ENCODE measurements around the gene KRABD2.
"Not testable (repeated sequence)": the region's sequence is repeated elsewhere in the genome, so short reads cannot be mapped to it uniquely, and the experiment has no call there.

Gene KRABD2

DNA sequence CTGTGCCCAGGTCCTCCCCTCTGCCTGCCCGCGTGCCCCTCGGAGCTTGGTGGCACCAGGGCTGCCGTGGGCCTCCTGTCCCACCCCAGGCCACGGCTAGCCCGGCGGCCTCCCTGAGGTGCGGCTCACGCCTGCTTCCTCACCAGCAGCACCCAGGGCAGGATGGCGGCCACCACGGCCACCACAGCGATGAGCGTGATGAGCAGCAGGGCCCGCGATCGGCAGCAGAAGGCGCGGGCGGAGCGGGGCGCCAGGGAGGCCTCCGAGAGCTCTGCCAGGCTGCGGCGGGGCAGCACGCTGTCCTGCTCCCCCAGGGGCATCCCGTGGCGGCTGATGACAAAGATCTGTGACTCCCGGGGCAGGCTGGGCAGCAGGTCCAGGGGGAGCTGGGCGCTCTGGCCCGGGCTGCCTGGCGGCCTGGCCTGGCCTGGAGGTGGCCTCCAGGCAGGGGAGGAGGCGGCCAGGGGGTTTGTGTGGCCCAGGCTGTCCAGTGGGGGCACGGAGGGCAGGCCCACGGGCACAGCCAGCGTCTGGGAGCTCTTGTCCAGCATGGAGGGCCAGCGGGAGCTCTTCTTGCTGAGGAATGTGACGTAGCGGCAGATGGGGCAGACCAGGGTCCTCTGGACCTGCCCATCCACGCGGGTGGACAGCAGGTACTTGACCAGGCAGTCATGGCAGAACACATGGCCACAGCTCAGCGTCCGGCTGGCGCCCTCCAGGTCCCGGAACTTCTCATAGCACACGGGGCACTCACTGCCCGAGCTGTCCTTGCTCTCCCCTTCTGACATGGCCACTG, 16.4 kb upstream of the KRABD2 start:
- no peak for DNase-seq (ENCODE audit: low read depth)

DNA sequence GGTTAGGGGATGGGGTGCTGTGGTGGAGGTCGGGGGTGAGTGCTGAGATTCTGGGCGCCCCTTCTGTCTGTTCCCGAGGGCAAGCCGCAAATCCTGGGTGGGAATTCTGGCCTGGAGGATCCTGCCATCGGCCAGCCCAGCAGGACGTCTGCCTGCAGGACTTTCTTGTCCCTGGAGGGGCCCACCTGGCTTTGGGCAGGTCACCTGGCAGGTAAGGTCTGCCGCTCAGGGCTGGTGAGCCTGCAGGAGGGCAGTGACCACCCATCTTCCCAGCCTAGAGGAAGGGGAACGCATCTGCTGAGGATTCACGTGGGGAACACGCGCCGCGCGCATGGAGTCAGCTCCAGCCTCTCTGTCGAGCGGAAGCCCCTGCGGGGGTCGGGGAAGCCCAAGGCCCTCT, 15.8 kb upstream of the KRABD2 start:
- no peak for DNase-seq (ENCODE audit: low read depth)

DNA sequence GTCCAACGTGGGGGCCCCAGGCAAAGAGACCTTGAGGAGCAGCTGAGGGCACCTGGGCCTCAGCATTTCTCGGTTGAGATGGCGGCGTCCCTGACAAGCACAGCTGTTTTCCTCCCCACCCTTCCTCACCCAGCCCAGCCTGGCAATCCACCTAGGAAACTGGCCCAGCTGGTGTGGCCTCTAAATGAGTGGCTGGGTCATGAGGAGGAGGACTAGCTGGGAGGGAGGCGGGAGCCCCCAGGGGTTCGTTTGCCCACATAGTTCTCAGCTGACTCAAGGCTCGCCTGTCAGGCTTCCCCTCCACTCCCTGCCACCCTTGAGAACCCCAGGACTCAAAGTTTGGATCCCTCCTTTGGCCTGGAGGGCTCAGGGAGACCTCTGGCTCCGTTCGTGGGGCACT, 15.2 kb upstream of the KRABD2 start:
- peak; percentile 18 for DNase-seq (ENCODE audit: low read depth)

DNA sequence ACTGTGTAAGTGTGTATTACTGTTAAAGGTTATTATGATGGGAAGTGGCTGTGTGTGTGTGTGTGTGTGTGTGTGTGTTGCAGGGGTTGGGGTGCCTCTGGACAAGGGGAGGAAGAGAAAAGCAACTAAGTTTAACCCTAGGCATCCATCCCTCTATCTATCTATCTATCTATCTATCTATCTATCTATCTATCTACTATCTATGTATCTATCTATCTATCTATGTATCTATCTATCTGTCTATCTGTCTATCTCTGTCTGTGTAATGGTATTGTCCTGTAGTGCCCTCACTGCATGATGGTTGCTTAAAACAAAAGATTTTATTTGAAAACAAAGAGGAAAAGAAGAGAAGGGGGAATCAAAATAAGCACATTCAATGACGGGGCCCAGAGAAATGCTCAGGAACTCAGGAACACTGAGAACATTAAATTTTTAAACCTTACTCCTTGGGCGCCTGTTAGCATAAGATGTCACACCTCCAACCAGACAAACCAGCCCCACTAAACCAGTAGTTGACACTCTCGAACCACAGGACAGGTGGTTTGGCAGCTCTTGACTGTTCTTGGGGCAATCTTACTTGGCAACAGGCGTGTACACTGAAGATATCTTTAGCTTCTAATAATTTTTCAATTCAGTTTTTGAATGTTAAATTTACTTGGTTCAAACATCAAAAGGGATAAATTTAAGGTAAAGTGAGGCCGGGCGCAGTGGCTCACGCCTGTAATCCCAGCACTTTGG, 11.6 kb upstream of the KRABD2 start:
- DNase-seq (ENCODE audit: low read depth): no peak

DNA sequence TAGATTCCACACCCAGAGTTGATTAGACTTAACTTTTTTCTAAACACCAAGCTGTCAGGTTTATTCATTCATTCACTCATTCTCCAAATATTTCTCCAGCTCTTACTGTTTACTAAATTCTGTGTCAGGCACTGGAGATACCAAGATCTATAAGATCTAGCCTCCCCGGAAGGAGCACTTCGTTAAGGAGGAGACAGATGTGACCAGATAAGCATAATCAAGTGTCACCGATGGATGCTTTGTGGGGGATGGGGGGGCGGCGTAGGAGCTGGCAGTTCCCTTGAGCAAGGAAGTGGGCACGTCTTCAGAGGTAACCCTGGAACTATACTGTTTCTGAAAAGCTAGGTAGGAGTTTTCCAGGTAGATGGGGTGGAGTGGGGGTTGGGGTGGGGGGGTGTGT, 10.3 kb upstream of the KRABD2 start:
- peak; percentile 7 for DNase-seq (ENCODE audit: low read depth)

DNA sequence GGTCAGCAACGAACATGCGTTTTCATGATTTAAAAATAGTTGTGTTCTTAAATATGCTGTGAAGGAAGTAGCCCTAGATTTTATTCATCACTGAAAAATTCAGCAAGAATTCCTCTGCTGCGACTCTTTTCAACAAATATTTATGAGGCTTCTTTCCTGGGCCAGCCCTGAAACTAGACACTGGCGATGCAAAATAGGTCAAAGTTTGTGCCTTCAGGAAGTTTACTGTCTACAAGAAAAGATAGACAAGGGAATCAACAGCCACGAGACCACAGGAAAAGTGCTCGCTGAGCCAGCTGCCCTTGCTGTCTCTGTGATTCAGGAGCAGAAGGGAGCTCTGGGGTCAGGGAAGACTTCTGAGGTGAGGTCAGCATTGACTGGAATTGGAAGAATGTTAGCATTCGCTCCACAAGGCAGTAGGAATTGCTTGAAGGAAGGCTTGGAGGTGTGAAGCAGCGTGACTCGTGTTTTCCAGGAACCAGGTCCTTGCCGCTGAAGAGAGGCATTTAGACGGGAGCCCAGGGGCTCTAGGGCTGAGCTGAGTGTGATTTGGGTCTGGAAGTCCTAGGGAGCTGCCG, 8.4 kb upstream of the KRABD2 start:
- peak; percentile 97 for DNase-seq (ENCODE audit: low read depth)

DNA sequence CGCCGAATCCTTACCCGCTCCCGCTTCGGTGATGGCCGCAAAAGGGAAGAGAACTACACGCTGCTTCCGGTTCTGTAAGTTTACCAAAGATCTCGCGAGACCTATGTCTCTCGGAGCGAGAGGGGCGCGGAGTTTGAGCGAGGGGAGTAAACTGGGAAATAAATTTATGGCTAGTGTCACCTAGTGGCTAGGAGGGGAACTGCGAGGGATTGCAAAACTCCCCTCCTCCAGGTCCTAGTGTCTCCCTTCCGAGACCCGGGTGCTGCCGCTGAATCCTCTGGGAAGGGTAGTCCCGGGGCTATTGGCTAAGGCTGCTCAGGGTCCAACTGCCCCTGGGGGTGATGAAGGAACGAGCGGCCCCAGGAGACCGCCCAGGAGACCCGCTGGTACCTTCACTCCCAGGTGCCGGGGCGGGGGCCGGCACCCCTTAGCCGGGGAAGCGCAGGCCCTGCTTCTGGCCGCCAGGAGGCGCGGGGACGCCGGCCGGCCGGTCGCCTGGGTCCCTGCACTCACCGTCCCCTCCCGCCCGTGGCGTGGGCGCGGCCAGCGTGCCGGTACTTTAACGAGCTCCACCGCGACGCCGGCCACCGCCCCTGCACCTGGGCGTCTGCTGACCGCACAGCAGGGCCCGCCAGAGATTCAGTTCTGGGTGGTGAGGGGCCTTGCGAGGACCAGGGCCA, 6.8 kb upstream of the KRABD2 start, which contains the start of gene RPL26:
Gene RPL26 (minus strand): TSS at position 51 of the 680 bp plus-strand sequence. CDS start 883 bp downstream, outside the sequence.
- peak; percentile 97 for DNase-seq (ENCODE audit: low read depth)

DNA sequence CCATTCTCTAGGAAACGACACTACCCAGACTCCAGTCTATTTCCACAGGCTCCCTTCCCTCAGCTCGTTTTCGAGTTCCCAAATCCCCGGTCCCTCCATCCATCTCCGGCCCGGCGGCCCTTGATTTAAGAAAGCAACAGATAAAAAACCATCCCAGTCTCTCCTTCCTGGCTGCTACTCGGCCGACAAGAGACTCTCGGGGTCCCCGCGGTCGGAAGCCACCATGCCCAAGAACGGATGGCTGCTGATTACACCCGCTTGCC, 6.3 kb upstream of the KRABD2 start:
- no peak for DNase-seq (ENCODE audit: low read depth)

DNA sequence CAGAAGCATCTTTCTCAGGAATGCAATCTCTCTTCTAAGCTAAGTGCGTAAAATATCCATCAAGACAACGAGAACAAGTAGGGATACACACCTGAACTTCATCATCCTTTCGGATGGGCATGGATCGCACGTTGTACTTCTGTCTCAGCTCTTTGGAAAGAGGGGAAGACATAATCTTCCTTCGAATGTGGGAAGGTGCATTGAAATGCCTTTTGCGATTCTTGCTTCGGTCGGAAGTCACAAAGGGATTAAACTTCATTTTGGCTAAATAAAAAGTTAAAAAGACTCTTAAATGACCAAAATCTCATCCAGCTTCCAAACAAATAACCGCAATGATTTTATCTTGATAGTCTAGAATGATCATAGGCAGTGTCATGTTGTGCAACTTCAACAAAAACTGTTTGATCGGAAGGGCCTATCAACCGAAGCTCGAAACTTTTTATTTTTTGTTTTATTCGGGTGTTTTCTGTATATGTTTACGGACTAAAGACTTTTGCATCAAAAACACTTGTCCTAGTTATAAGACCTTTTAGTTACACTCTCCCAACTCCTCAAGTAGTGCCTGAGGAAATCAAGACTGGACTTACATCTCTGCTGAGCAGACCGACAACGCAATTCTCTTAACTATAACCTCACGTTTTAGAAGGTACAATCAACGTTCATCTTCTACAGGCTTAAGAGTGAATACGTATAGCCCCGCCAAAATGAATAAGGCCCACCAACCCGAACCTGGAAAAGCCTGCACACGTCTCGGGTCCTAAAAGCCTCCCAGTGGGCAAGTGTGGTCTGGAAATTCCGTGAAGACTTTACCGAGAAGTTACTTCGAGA, 5.8 kb upstream of the KRABD2 start:
- DNase-seq (ENCODE audit: low read depth): peak; percentile 17

DNA sequence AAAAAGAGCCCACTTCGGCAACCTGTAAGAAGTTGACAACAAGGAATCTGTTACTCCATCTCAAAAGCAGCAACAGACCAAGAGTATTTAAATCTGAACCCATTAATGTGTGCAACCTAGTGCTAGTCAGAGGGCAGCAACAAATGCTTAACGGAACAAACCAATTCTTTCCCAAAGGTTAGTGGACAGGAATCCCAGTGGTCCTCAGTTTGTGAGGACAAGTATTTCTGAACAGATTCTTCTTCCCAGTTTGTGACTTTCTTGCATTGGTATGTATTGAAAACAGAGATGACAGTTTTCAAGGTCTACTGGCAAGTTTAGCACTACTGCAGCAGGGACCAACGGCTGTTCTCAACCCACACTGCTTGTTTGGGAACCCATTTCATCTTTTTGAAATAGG, 3.5 kb upstream of the KRABD2 start:
- DNase-seq (ENCODE audit: low read depth): no peak

DNA sequence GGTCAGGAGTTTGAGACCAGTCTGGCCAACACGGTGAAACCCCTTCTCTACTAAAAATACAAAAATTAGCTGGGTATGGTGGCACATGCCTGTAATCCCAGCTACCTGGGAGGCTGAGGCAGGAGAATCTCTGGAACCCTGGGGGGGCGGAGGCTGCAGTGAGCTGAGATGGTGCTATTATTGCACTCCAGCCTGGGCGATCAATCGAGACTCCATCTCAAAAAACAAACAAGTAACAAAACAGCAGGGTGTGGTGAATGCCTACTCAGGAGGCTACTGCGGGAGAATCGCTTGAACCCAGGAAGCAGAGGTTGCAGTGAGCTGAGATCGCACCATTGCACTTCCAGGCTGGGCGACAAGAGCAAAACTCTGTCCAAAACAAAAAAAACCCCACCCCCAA, 1.6 kb upstream of the KRABD2 start:
- not testable (repeated sequence) for DNase-seq (ENCODE audit: low read depth)

DNA sequence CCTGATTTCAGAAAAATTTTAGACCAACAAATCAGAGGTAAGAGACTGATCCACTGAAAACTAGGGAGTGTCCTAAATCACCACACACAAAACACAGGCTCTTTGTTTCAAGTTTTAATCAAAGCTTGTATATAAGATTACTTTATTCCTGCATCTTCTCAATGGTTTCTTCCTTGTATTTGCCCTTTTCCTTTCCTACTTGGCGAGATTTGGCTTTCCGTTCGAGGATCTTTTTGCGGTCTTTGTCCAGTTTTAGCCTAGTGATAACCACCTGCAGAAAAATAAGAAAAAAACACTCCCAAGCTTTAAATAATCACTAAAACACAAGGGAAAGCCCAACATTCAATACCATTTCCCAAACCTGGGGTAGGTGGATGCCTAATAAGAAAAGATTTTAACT, 918 bp upstream of the KRABD2 start:
- no peak for DNase-seq (ENCODE audit: low read depth)

DNA sequence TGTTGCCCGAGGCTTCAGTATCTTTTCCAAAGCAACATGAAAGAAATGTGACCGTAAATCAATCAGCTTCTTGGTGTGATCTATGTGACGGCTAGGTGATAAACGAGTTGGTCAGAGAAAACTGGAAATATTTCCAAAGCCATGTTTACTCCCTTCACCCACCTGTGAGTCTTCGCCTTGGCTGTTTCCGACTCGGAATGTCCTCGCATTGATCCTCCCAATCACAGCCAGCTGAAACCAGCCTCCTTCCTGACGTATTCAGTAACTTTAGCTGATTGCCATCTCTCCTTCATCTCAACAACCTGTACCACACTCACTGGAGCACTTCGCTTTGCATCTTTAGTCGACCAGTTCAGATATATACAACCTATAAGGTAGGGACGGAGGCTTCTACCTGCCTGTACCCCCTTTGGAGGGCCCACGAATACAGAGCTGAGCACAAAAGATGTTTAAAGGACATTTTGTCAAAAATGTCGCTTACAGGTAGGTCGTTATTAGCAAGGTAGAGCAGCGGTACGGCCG, 705 bp downstream of the KRABD2 start:
- peak; percentile 17 for DNase-seq (ENCODE audit: low read depth)

DNA sequence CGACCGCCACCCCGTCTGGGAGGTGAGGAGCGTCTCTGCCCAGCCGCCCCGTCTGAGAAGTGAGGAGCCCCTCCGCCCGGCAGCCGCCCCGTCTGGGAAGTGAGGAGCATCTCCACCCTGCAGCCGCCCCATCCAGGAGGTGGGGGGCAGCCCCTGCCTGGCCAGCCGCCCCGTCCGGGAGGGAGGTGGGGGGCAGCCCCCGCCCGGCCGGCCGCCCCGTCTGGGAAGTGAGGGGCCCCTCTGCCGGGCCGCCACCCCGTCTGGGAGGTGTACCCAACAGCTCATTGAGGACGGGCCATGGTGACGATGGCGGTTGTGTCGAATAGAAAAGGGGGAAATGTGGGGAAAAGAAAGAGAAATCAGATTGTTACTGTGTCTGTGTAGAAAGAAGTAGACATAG, 2.6 kb downstream of the KRABD2 start:
- not testable (repeated sequence) for DNase-seq (ENCODE audit: low read depth)

DNA sequence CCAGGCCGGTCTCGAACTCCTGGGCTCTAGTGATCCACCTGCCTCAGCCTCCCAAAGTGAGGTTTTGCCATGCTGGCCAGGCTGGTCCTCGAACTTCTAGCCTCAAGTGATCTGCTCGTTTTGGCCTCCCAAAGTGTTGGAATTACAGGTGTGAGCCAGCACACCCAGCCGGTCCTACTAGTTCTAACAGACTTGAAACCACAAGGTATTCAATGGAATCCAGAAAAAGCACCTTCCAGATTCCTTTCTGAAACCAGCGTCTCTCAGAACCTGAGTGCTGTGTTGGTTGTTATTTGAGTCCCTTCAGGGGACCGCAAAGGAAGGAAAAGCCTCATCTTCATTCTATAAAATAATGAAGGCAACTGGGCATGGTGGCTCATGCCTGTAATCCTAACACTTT, 4.1 kb downstream of the KRABD2 start:
- DNase-seq (ENCODE audit: low read depth): no peak

DNA sequence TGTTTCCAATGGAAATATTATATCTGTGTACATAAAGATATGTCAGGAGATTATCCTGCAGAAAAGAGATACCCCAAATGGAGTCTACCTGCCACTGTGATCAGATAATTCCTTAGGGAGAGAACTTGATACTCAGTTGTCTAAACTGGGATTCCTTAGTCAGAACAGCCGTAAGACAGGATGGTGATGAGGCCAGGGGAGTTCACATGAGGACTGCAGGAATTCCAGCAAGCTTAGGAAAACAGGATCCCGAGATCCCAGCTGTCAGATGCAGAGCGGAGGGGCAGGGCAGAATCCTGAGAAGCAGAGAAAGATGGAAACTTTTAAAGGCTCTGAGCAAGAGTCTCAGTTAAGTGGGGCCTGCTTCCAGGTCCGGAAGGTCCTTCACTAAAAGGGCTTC, 4.7 kb downstream of the KRABD2 start:
- DNase-seq (ENCODE audit: low read depth): peak; percentile 33

DNA sequence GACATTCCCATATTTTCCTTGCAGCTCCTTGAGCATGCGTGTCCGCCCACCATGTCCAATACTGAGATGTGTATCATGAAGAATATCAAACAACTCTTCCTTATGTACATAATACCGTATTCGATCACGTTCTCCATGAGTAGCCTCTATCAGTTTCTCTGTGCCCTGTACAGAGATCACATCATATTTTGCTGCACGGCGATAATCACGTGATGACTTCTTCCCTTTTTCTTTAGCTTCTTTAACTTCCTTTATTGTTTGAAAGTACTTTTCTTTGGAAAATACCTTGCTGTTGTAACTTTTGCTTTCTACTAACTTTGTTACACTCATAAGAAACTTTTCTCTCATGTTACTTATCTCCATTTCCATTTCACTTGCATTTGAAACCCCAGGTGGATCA, 6.6 kb downstream of the KRABD2 start:
- DNase-seq (ENCODE audit: low read depth): no peak

DNA sequence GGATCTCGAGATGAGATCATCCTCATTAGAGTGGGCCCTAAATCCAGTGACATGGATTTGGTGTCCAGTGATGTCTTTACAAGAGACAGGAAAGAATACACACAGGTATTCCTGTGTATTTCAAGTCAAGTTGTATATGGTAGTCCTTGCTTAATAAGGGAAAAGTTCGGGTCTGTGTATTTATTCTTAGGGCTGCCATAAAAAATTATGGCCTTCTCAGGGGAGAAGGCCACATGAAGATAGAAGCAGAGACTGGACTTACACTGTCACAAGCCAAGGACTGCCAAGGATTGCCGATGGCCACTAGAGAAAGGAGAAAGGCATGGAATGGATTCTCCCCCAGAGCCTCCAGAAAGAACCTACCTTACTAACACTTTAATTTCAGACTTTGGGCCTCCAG, 8.3 kb downstream of the KRABD2 start:
- no peak for DNase-seq (ENCODE audit: low read depth)

DNA sequence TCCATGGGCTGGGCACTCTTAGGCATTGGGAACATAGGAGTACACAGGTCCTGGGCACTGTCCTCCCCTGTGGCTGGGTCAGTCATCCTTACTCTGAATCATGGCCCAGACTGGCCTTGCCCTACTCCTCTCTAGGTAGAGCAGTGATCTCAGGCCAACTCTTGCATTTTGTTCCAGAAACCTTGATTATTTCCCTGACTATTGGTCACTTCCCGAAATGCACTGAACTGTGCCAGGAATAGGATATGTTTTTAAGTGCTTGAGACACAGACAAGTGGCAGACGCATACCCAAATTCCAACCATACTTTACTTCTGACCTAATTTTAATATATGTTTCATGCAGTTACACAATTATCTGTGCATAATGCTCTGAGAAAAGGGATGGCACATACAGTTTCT, 10.3 kb downstream of the KRABD2 start:
- peak; percentile 84 for DNase-seq (ENCODE audit: low read depth)

DNA sequence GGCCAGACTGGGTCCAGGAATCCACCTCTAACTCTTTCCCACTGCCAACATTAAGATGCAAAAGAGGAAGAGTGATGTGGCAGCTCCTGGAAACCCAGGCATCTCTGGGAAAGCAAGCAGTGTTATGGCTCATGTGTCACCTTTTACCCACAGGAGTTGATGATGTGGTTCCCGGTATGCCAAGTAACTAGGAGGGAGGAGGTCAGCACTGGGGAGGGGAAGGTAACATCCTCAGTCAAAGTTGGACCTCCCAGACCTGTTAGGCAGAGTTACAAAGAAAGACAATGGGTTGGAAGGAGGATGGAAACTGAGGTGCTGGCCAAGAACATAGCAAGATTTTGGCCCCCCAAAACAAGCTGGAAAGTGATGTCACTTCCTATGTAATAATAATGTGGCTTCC, 11.4 kb downstream of the KRABD2 start:
- peak; percentile 58 for DNase-seq (ENCODE audit: low read depth)

DNA sequence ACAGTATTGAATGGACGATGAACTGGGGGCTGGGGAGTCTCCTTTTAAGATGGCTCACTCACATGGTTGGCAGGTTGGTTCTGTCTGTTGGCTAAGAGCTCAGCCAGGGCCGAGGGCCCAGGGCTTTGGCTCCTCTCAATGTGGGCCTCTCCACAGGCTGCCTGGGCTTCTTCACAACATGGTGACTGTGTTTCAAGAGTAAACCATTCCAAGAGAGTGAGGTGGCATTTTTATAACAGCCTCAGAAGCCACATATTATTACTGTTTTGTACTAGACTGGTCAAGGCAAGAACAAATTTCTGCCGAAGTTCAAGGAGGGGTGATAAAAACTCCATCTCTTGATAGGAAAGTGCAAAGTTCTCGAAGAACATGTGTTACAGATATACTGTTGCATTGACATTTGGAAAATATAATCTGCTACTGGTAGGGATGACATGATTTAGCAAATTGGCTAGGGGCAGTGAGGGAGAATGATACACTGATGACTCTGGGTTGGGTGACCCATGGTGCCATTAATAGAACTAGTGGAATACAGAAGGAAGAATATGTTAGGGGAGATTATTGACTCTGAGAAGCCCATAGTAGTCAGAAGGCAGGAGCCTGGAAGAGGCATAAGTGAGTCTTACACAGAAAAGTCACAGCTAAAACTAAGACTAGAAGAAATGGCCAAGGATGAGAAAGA, 13.7 kb downstream of the KRABD2 start:
- peak; percentile 72 for DNase-seq (ENCODE audit: low read depth)
